ENCODE data around the gene APC2.

DNA sequence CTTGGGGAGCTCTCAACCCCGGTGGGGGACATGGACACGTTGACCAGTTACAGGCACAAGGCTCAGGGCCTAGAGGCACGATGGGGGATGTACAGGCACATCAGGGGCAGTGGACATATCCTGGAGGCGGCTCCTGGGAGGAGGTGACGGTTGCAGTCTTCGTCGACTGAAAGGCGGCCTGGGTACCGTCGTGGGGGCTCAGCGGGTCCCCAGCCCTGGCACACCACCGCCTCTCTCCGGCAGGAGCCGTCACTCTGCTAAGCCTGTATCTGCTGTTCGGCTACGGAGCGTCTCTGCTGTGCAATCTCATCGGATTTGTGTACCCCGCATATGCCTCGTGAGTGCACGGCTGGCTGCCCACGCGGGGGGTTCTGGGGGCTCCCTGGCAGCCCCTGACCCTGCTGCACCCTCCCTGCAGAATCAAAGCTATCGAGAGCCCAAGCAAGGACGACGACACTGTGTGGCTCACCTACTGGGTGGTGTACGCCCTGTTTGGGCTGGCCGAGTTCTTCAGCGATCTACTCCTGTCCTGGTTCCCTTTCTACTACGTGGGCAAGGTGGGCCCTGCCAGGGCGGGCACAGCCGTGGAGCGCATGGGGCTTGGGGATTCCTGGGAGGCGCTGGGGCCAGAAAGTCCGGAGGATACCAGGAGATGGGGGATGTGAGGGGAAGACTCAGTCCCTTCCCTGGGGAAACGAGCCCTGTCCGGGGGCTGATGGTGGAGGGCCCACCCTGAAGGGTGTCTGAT lies 45.3 kb downstream of the APC2 start:
- no peak for TF ChIP-seq EZH2 (IDR thresholded peaks at IDR 0.05; ENCODE audit: low read length, unreplicated experiment)
- TF ChIP-seq, protein P1, sequence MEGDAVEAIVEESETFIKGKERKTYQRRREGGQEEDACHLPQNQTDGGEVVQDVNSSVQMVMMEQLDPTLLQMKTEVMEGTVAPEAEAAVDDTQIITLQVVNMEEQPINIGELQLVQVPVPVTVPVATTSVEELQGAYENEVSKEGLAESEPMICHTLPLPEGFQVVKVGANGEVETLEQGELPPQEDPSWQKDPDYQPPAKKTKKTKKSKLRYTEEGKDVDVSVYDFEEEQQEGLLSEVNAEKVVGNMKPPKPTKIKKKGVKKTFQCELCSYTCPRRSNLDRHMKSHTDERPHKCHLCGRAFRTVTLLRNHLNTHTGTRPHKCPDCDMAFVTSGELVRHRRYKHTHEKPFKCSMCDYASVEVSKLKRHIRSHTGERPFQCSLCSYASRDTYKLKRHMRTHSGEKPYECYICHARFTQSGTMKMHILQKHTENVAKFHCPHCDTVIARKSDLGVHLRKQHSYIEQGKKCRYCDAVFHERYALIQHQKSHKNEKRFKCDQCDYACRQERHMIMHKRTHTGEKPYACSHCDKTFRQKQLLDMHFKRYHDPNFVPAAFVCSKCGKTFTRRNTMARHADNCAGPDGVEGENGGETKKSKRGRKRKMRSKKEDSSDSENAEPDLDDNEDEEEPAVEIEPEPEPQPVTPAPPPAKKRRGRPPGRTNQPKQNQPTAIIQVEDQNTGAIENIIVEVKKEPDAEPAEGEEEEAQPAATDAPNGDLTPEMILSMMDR (conservative IDR thresholded peaks at IDR 0.05; ENCODE audit: low read depth, low read length) = no peak

All from PC-3 (cell line).